Measurements from ENCODE around the gene NDUFS4.

NDUFS4 gene

GRCh38 chr5:53603009-53603687, 42.7 kb downstream of the NDUFS4 start:
- no peak for TF ChIP-seq RAD21 (IDR thresholded peaks at IDR 0.05; ENCODE audit: low read depth)
- no peak for TF ChIP-seq FOXM1 (IDR thresholded peaks at IDR 0.05; ENCODE audit: borderline replicate concordance, low read depth)
- TF ChIP-seq MAX (IDR thresholded peaks at IDR 0.05) = no peak
- TF ChIP-seq YY1 (IDR thresholded peaks at IDR 0.05; ENCODE audit: low read depth) = no peak
- no peak for TF ChIP-seq CEBPB (IDR thresholded peaks at IDR 0.05)
- TF ChIP-seq REST (IDR thresholded peaks at IDR 0.05; ENCODE audit: low read depth) = no peak

- TF ChIP-seq NFIC (IDR thresholded peaks at IDR 0.05) (no peak), RAD21 (IDR thresholded peaks at IDR 0.05; ENCODE audit: low read depth) (no peak), TCF12 (IDR thresholded peaks at IDR 0.05; ENCODE audit: low read depth) (no peak), YY1 (IDR thresholded peaks at IDR 0.05; ENCODE audit: low read depth) (no peak), MAX (IDR thresholded peaks at IDR 0.05) (no peak), FOXM1 (IDR thresholded peaks at IDR 0.05; ENCODE audit: borderline replicate concordance, low read depth) (no peak), EGR1 (IDR thresholded peaks at IDR 0.05) (no peak), USF1 (IDR thresholded peaks at IDR 0.05) (no peak), TAF1 (IDR thresholded peaks at IDR 0.05; ENCODE audit: low read depth) (no peak), TEAD4 (IDR thresholded peaks at IDR 0.05) (no peak), EP300 (IDR thresholded peaks at IDR 0.05; ENCODE audit: borderline replicate concordance) (no peak), REST (IDR thresholded peaks at IDR 0.05; ENCODE audit: low read depth) (no peak), CEBPB (IDR thresholded peaks at IDR 0.05) (no peak), ZBTB7A (IDR thresholded peaks at IDR 0.05; ENCODE audit: low read depth) (no peak)
Observed at GRCh38 chr5:53604309-53604708, 43.9 kb downstream of the NDUFS4 start.

GRCh38 chr5:53607886-53608285, 47.4 kb downstream of the NDUFS4 start:
- TF ChIP-seq CEBPB (IDR thresholded peaks at IDR 0.05) (no peak), YY1 (IDR thresholded peaks at IDR 0.05; ENCODE audit: low read depth) (no peak)

- TF ChIP-seq EP300 (IDR thresholded peaks at IDR 0.05; ENCODE audit: borderline replicate concordance) = no peak
- TF ChIP-seq TCF12 (IDR thresholded peaks at IDR 0.05; ENCODE audit: low read depth) = no peak
- no peak for TF ChIP-seq MAX (IDR thresholded peaks at IDR 0.05)
- TF ChIP-seq ZBTB7A (IDR thresholded peaks at IDR 0.05; ENCODE audit: low read depth) = no peak
- no peak for TF ChIP-seq EGR1 (IDR thresholded peaks at IDR 0.05)
Observed at GRCh38 chr5:53613061-53613460, 52.6 kb downstream of the NDUFS4 start.

GRCh38 chr5:53613536-53613935, 53.1 kb downstream of the NDUFS4 start:
- TF ChIP-seq CREB1 (IDR thresholded peaks at IDR 0.05; ENCODE audit: low read depth) (no peak), USF1 (IDR thresholded peaks at IDR 0.05) (no peak), FOXM1 (IDR thresholded peaks at IDR 0.05; ENCODE audit: borderline replicate concordance, low read depth) (no peak), REST (IDR thresholded peaks at IDR 0.05; ENCODE audit: low read depth) (no peak), NFIC (IDR thresholded peaks at IDR 0.05) (no peak), EP300 (IDR thresholded peaks at IDR 0.05; ENCODE audit: borderline replicate concordance) (no peak), ZBTB7A (IDR thresholded peaks at IDR 0.05; ENCODE audit: low read depth) (no peak), CEBPB (IDR thresholded peaks at IDR 0.05) (no peak), TEAD4 (IDR thresholded peaks at IDR 0.05) (no peak), RAD21 (IDR thresholded peaks at IDR 0.05; ENCODE audit: low read depth) (no peak), MAX (IDR thresholded peaks at IDR 0.05) (no peak), TAF1 (IDR thresholded peaks at IDR 0.05; ENCODE audit: low read depth) (no peak), EGR1 (IDR thresholded peaks at IDR 0.05) (no peak), TCF12 (IDR thresholded peaks at IDR 0.05; ENCODE audit: low read depth) (no peak), YY1 (IDR thresholded peaks at IDR 0.05; ENCODE audit: low read depth) (no peak)

Measured in Ishikawa (cell line).